SH-SY5Y (cell line): Measurements from ENCODE around the gene ZBTB20.

Experiments
- GATA2 ChIP-seq: IDR thresholded peaks from 2 replicates; pipeline ENCODE4 v1.6.1; 2011; ENCODE audit warnings: mild to moderate bottlenecking, low read depth, low read length
- GATA3 ChIP-seq: IDR thresholded peaks from 2 replicates; pipeline ENCODE4 v1.6.1; 2011; ENCODE audit warnings: low read depth, mild to moderate bottlenecking, low read length, moderate library complexity

The ZBTB20 gene

GRCh38 chr3:114660808-114661207 lies 486.3 kb downstream of the ZBTB20 start:
- TF ChIP-seq GATA3 (no peak), GATA2 (peak; percentile 44; the same call in 1 of the 2 replicates)

DNA sequence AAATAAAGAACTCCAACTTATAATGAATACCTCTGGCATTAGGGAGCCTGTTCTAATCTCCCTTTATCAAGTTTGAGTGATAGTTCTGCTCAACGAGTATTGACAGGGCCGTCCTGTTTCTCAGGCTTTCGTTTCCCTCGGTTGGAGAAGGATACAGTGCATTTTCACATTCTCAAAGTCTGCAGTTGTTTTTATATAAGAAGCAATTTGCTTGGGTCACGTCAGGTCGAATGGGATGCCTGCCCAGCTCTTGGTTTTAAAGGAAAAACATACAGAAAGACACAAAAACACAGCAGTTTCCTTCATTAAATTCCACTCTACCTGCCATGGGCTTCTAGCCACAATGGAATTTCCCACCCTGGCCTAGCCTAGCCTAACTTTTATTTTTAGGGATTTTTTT lies 487.0 kb downstream of the ZBTB20 start:
- TF ChIP-seq GATA2 (no peak), GATA3 (no peak)

DNA sequence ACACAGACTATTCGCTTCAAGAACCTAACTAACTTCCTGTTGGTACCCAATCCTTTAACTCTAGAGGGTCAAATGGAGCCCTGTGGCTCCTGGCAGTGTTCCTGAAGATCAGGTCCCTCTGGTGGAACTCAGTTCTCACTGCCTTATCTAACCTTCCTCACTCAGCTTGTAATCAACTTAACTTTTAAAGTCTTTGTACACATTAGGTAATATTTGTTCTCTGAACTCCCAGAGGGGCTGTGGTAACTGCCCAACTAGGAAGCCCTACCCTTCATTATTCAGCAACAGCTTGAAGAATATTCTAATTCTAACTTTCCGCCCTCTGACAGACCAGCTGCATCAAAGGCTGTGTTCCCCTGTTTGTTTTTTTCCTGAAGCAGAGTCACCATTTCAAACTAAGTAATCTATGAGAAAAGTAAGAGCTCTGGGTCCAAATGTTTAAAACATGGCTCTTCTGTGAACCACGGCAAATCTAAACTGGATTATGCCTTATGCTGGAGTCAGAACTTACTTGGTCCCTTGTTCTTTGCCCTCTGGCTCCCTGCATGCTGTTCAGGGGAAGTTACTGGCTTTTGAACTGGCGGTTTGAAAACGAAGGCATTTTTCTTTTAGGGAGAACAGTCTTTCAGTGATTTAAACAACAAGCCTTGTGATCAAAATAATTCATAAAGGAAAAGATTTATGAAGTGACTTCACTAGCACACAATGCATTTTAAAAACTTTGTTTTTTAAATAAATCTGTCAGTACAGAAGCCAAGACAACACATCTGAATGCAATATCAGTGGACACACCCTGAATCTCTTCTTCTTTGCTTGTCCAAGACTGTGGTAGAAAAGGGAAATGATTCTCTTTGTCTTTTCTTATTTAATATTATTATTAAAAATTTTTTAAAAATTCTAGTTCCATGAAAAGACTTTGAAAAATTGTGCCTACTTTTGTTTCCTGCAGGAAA lies 487.7 kb downstream of the ZBTB20 start:
- TF ChIP-seq GATA3 (no peak), GATA2 (no peak)

DNA sequence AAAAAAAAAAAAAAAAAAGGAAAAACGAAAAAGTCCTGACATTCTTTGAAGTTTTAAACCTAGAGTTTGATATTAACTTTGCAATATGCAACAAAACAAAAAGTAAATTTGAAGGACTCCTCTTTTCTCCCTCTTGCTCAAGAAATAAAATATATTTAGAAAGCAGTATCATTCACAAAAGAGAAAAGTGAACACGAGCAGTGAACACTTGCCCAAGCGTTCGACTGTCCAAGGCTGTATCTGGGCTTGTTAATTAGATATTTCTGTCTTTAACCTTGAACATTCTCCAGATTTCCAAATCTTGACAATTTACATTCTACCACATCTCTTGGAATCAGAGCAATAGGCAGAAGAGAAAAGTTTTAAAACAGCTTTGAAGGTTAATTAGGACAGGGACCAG lies 495.5 kb downstream of the ZBTB20 start:
- TF ChIP-seq GATA2 (no peak), GATA3 (no peak)

GRCh38 chr3:114650808-114651207 lies 496.3 kb downstream of the ZBTB20 start:
- TF ChIP-seq GATA3 = no peak
- no peak for TF ChIP-seq GATA2

DNA sequence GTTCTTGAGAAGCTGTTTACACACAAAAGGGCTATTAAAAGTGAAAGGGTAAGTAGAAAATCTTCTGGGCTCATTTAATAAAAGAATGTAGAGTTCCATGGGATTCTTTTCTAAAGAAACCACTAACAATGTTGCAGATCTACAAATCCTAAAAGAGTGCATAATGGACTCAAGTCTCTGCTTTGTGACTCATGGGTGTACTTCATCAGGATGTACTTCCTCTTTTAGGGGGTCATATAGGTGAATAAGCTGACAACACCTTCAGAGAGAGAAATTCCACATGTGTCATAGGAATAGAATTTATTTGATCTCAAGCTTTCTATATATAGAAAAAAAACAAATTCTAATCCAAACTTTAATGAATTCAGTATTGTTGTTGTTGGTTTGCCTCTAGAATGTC lies 497.8 kb downstream of the ZBTB20 start:
- TF ChIP-seq GATA3 = no peak
- no peak for TF ChIP-seq GATA2

DNA sequence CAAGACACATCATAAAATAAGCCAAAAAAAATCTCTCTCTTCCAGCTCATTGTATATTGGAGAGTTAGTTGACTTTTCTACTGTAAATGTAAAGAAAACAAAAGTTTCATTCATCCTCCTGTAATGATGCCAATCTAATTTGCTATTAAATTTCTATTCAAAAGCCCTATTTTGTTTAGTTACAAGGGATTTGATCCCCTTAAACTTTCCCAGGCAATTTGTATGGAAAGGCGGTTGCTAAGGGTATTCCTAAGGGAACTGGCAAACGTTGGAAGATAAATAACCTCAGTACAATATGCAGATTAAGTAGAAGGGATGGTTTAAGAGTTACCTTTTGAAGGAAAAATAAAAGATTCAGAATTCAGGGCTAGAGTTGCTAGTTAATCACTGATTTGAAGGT lies 500.6 kb downstream of the ZBTB20 start:
- no peak for TF ChIP-seq GATA3
- TF ChIP-seq GATA2 = no peak

DNA sequence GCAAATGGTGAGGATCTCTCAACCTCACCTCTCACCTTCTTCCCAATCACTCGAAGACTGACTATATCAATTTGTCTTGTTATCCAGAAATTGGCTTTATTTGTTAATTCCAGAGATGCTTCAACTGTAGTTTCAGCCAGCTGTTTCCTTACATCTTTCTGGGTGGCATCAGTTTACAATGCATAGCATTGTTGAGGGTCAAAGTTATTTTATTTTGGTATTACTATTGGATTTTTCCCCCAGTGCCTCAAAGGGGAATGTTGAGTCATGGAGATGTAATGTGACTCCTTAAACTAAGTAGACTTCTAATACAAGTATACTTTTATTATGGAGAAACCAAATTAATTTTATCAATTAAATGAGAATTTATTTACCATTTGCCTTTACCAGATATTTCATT lies 501.7 kb downstream of the ZBTB20 start:
- TF ChIP-seq GATA2 (no peak), GATA3 (no peak)

GRCh38 chr3:114644367-114644766 lies 502.7 kb downstream of the ZBTB20 start:
- no peak for TF ChIP-seq GATA3
- TF ChIP-seq GATA2 = no peak

GRCh38 chr3:114642951-114643741 lies 503.9 kb downstream of the ZBTB20 start:
- TF ChIP-seq GATA2 = no peak
- no peak for TF ChIP-seq GATA3

GRCh38 chr3:114640126-114640525 lies 507.0 kb downstream of the ZBTB20 start:
- TF ChIP-seq GATA3 = no peak
- no peak for TF ChIP-seq GATA2

- TF ChIP-seq GATA2 (no peak), GATA3 (no peak)
Measured at GRCh38 chr3:114639171-114639570, 507.9 kb downstream of the ZBTB20 start.

DNA sequence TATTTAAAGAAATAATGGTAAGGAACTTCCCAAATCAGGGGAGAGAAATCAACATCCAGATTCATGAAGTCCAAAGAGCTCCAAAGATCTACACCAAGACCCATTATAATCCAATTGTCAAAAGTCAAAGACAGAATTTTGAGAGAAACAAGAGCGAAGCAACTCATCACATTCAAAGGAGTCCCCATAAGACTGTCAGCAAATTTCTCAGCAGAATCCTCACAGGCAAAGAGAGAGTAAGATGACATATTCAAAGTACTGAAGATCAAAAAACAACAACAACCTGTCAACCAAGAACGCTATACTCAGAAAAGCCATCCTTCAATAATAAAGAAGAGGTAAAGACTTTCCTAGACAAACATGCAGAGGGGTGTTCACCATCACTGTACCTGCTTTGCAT lies 511.2 kb downstream of the ZBTB20 start:
- TF ChIP-seq GATA3 (no peak), GATA2 (no peak)

GRCh38 chr3:114634635-114635034 lies 512.5 kb downstream of the ZBTB20 start:
- TF ChIP-seq GATA3 (no peak), GATA2 (no peak)

GRCh38 chr3:114632757-114633424 lies 514.2 kb downstream of the ZBTB20 start:
- TF ChIP-seq GATA2 (no peak), GATA3 (no peak)
